Measurements from ENCODE around the gene SOX6.
"Not testable (repeated sequence)": the region's sequence is repeated elsewhere in the genome, so short reads cannot be mapped to it uniquely, and the experiment has no call there.

Gene SOX6

GRCh38 chr11:16392616-16393015 is 36.3 kb upstream of the SOX6 start:
- no peak for DNase-seq
- no peak overlapping the region for H2AFZ ChIP-seq (ENCODE audit: low read length)
- H3K36me3 ChIP-seq (replicated peaks; ENCODE audit: insufficient read depth, low read length): no peaks in the 10 kb centered on the region
- H3K27ac ChIP-seq (ENCODE audit: low read length): no peak overlapping the region
- H3K9me2 ChIP-seq (replicated peaks; ENCODE audit: insufficient read depth, low read length): no peaks in the 10 kb centered on the region
- H4K20me1 ChIP-seq (ENCODE audit: insufficient read depth, low read length): no peaks in the 10 kb centered on the region
- no peaks in the 10 kb centered on the region for H3K9me3 ChIP-seq (replicated peaks; ENCODE audit: insufficient read depth, low read length)
- no peaks in the 10 kb centered on the region for H3K4me1 ChIP-seq (ENCODE audit: low read length)
- H3K4me2 ChIP-seq (ENCODE audit: low read depth, low read length): no peak overlapping the region
- H3F3A ChIP-seq (ENCODE audit: insufficient read depth, low read length): no peaks in the 10 kb centered on the region
- TF ChIP-seq EZH2 (optimal IDR thresholded peaks at IDR 0.05; ENCODE audit: low read depth, low read length) (no peak), EZH2phosphoT487 (IDR thresholded peaks at IDR 0.05; ENCODE audit: low read length) (no peak), CTCF (IDR thresholded peaks at IDR 0.05; ENCODE audit: low read length) (no peak)
- no peak overlapping the region for H3K4me3 ChIP-seq (ENCODE audit: low read length)
- no peaks in the 10 kb centered on the region for H3K79me2 ChIP-seq (ENCODE audit: low read length)
- H3K9ac ChIP-seq (ENCODE audit: low read length): no peak overlapping the region
- H3K27me3 ChIP-seq (replicated peaks; ENCODE audit: insufficient read depth, low read length): no peaks in the 10 kb centered on the region

- not testable (repeated sequence) for H3K9me2 ChIP-seq (replicated peaks; ENCODE audit: insufficient read depth, low read length); H3K4me2 ChIP-seq (ENCODE audit: low read depth, low read length); H4K20me1 ChIP-seq (ENCODE audit: insufficient read depth, low read length); H3K4me3 ChIP-seq (ENCODE audit: low read length); DNase-seq; H2AFZ ChIP-seq (ENCODE audit: low read length); H3K9me3 ChIP-seq (replicated peaks; ENCODE audit: insufficient read depth, low read length); H3K79me2 ChIP-seq (ENCODE audit: low read length); H3K36me3 ChIP-seq (replicated peaks; ENCODE audit: insufficient read depth, low read length); H3K27ac ChIP-seq (ENCODE audit: low read length); H3K4me1 ChIP-seq (ENCODE audit: low read length); H3K27me3 ChIP-seq (replicated peaks; ENCODE audit: insufficient read depth, low read length); H3K9ac ChIP-seq (ENCODE audit: low read length); H3F3A ChIP-seq (ENCODE audit: insufficient read depth, low read length)
Measured at GRCh38 chr11:16390826-16391225, 34.5 kb upstream of the SOX6 start.

GRCh38 chr11:16385099-16385498 is 28.8 kb upstream of the SOX6 start:
- DNase-seq: no peak
- H3K27ac ChIP-seq (ENCODE audit: low read length): no peak overlapping the region

More at GRCh38 chr11:16385099-16385498, 28.8 kb upstream of the SOX6 start:
- Histone ChIP-seq H3K4me2 (ENCODE audit: low read depth, low read length) (no peak overlapping the region), H3K4me1 (ENCODE audit: low read length) (no peaks in the 10 kb centered on the region), H3K79me2 (ENCODE audit: low read length) (no peaks in the 10 kb centered on the region), H3K27me3 (replicated peaks; ENCODE audit: insufficient read depth, low read length) (no peaks in the 10 kb centered on the region), H3K9ac (ENCODE audit: low read length) (no peak overlapping the region), H3K9me3 (replicated peaks; ENCODE audit: insufficient read depth, low read length) (no peaks in the 10 kb centered on the region), H4K20me1 (ENCODE audit: insufficient read depth, low read length) (no peaks in the 10 kb centered on the region), H3F3A (ENCODE audit: insufficient read depth, low read length) (no peaks in the 10 kb centered on the region), H2AFZ (ENCODE audit: low read length) (no peak overlapping the region), H3K4me3 (ENCODE audit: low read length) (no peak overlapping the region), H3K36me3 (replicated peaks; ENCODE audit: insufficient read depth, low read length) (no peaks in the 10 kb centered on the region), H3K9me2 (replicated peaks; ENCODE audit: insufficient read depth, low read length) (no peaks in the 10 kb centered on the region)
- no peak for TF ChIP-seq CTCF (IDR thresholded peaks at IDR 0.05; ENCODE audit: low read length)
- no peak for TF ChIP-seq EZH2phosphoT487 (IDR thresholded peaks at IDR 0.05; ENCODE audit: low read length)
- no peak for TF ChIP-seq EZH2 (optimal IDR thresholded peaks at IDR 0.05; ENCODE audit: low read depth, low read length)

Measured in MM.1S (cell line).